G401.6 (cell line): Measurements from ENCODE around the gene MIEN1.
"Not testable (repeated sequence)": the region's sequence is repeated elsewhere in the genome, so short reads cannot be mapped to it uniquely, and the experiment has no call there.

Source experiments
- FAIRE-seq: peaks from 2 replicates; lab custom pipeline; 2012; peaks lifted over from hg19 to GRCh38; lab: Jason Lieb, UNC

The MIEN1 gene

DNA sequence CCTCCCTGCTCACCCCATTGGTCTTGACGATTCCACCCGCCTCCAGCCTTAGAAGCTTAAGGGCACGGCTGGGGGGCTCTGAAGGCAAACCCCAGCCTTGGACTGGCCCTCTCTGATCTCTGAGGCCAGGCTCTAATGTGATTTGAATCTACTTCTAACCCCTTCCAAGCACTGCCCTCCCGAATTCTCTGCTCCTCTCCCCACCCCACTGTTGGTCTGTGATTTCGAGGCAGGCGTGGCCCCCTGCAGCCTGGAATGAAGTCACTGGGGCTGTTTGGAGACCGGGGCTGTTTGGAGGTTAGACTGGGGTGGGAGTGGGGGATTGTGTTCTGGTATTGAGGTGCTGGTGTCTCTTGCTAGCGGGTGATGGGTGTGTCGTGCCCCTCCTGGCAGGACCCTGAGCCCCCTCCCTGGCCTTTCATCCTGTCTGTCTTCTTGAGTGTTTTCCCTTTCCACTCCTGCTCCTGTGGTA lies 9.6 kb upstream of the MIEN1 start:
- no peak for FAIRE-seq

DNA sequence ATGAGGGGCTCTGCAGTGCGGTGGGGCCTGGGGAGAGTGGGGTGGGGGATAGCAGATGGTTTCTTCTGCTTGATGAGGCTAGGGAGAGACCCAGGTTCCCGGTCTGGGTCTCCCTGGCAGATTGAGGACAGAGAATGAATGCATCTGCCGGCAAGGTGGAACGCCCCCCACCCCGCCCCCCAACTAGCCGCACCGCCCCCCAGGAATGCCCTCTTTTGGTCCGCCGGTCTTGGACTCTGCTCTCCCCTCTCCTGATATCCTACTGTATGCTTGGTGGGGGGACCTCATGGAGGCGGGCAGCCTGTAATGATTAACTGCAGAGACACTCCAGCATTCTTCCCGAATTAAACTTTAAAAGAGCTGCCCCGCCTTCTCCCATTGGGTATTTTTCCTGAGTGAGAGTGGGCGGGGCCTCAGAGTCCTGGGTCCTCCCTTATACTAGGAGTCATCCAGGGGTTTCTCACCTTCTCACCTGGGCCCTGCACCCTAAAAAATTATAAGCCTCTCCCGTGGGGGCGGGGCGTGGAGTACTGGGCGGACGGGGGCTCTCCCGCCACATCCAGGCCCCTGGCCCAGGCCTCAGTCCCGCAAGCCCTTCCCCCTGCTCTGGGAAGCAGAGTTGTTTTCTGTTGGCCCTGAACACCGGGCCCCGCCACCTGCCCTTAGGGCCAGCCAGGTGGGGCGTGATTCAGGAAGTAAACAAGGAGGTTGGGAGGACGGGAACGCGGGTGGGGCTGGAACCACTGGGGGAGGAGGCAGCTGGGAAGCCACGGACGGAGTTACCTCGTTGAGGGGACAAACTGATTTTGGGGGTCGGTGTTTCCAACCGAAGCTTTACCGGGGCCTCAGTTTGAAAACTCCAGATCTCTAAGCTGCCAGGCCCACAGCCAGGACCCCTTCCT lies 8.9 kb upstream of the MIEN1 start:
- FAIRE-seq: peak; percentile 81

DNA sequence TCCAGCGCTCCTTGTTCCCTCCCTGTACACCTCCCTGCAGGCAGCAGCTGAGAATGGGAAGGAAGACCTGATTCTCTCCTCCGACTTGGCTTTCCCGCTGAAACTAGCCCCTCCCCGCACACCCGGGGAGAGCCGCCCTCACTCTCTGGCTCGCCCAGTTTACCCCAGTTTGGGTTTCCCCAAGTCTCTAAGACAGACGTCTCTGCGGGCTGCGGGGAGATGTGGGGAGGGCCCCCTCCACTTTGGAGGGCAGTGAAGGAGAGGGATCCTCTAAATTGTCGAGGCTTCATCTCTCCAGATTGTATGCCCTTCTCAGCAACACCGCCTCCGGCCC lies 8.2 kb upstream of the MIEN1 start:
- FAIRE-seq: no peak

DNA sequence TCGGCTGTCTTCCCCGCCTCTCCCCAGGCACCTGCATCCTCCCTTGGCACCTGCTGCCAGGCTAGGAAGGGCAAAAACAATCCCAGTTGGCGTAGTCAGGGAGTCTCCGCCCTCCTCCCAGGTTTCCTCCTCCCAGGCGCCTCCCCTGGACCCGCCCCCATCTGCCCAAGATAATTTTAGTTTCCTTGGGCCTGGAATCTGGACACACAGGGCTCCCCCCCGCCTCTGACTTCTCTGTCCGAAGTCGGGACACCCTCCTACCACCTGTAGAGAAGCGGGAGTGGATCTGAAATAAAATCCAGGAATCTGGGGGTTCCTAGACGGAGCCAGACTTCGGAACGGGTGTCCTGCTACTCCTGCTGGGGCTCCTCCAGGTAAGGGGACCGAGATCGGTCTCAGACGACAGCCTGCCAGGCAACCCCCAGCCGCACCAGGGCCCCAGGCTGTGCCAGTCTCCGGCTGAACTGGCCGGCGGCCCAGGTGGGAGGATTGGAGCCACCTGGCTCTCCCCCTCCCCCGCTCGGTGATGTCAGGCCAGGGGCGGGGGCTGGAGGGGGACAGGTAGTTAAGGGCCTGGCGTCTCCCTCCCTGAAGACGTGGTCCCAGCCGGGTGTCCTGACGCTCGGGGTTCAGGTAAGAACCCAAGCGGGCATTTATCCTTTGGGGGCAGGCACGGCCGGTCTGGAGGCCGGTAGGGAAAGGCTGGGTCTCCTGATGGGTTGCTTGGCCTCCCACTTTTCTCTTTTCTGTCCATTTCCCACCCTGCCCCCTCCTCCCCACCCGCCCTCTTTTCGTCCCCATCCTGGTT lies 7.6 kb upstream of the MIEN1 start, which contains the start of gene GRB7:
GRB7 (plus strand) TSS at position 179 of the 808 bp plus-strand sequence. CDS start 4,364 bp downstream, outside the sequence.
- FAIRE-seq: no peak

DNA sequence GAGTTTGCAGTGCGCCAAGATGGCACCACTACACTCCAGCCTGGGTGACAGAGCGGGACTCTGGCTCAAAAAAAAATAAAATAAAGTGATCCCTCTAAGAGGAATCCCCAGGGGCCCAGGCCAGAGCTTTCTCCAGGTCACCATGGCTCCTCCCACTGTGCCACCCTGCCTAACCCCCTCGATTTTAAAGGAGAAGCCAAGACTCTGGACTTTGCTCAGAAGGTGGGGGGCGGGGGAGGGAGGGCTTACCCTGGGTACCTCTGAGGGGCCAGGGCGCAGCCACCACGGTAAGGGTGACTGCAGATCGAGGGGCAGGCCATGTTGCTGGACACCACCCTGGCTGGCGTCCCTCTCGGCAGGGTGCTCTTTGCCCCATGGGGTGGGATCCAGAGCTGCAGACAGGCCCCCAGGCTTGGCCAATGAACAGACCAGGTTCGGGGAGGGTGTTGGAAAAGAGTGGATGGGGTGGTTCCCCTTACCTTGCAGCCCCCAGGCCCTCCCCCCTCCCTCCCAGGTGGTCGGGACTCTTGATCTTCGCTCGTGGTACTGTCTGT lies 7.0 kb upstream of the MIEN1 start:
- no peak for FAIRE-seq

DNA sequence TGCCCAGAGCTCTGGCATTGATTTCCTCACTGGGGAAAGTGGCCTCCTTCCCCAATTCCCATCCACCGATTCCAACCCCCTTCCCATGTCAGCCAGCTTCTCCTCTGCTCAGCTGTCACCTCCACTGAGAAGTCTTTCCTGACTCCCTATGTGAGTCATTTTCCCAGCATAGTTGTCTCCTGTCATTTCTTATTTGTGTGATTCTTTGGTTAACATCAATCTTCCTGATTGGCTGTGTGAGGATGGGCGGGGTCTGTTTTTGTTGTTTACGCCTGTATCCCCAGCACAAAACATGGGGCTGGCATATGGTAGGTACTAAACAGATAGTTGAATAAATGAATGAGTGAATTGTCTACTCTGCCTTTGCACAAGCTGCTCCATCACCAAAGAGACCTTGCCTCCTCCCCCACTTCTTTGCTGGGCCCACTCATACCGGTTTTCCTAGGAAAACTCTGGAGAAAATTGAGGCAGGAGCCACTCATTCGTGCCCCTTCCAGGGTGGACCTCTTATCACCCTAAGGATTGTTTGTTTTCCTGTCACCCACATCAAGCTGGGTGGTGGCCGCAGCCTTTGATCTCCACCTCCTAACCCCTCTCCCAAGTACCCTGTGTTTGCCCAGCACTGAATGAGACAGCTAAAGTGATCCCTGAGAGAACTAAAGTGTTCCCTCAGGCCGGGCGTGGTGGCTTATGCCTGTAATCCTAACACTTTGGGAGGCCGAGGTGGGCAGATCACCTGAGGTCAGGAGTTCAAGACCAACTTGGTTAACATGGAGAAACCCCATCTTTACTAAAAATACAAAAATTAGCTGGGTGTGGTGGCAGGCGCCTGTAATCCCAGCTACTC lies 6.2 kb upstream of the MIEN1 start:
- FAIRE-seq: no peak

DNA sequence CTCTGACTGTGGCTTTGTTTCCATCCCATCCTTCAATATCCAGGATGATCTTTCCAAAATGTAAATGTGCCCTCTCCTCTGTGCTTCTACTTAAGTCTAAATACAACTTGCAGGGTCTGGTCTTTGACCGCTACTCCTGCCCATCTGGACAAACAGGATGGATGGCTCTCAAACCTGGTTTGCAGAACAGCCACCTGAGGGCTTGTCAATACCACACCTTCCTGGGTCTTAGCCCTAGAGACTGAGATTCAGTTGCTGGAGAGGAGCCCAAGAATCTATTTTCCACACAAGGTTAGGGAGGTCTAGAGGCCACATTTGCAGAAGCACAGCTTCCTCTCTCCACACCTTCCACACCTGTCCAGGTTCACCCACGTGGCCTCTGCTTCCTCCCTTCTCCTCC lies 5.5 kb upstream of the MIEN1 start:
- no peak for FAIRE-seq

DNA sequence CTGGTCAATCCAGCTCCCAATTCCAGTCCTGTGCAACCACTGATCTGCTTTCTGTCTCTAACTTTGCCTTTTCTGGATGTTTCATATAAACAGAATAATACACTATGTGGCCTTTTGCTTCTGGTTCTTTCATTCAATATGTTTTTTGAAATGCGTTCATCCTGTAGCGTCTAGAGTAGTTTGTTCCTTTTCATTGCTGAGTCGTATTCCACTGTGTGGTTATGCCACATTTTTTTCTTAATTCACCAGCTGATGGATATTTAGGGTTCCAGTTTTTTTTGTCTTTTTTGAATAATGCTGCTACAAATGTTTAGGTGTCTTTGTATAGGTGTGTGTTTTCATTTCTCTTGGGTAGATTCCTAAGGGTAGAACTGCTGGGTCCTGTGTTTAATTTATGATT lies 2.3 kb upstream of the MIEN1 start:
- no peak for FAIRE-seq

DNA sequence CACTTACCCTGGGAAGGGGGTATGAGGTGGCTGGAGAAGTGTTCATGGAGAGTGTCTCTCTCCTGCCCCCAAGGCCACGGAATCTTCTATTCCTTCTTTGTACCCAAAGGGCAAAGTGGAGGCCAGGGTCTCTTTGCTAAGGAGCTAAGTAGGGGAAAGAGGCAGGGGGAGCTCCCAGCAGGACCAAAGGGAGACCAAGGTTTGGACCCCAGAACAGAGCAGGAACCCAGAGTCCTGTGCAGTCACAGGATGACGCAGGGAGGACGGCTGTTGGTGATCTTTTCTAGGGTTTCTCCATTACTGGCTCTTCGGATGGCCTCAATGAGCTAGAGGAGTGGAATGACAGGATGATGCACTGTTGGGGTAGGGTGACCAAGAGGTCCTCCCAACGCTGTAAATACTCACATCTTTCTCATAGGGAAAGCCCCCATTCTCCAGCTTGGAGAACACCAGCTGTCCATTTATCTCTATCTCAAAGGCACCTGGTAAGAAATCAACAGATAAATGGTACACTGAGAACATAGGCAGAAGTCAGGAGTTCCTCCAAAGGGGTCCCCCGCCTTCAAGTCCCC lies 966 bp downstream of the MIEN1 start:
- FAIRE-seq: no peak

DNA sequence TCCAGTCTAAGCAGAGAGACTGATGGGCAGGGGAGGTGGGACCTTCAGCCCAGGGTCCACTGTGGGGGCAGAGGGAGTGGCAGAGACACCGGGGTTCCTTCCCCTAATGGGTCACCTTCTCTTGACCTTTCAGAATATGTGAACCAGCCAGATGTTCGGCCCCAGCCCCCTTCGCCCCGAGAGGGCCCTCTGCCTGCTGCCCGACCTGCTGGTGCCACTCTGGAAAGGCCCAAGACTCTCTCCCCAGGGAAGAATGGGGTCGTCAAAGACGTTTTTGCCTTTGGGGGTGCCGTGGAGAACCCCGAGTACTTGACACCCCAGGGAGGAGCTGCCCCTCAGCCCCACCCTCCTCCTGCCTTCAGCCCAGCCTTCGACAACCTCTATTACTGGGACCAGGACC lies 2.8 kb downstream of the MIEN1 start:
- FAIRE-seq: no peak

DNA sequence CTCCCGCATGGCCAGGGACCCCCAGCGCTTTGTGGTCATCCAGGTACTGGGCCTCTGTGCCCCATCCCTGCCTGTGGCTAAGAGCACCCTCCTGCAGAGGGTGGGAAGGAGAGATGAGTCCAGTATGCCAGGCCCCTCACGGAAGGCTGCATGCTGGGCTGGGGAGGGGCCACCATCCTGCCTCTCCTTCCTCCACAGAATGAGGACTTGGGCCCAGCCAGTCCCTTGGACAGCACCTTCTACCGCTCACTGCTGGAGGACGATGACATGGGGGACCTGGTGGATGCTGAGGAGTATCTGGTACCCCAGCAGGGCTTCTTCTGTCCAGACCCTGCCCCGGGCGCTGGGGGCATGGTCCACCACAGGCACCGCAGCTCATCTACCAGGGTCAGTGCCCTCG lies 3.7 kb downstream of the MIEN1 start:
- no peak for FAIRE-seq

DNA sequence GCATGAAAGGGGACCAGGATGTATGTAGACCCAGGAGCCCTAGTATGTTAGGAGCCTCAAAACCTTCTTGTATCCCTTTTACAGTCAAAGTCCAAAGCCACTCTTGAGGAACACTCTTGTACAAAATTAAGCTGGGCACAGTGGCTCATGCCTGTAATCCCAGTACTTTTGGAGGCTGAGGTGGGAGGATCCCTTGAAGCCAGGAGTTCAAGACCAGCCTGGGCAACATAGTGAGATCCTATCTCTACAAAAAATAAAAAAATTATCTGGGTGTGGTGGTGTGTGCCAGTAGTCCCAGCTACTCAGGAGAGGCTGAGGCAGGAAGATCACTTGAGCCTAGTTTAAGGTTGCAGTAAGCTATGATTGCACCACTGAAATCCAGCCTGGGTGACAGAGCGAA lies 4.4 kb downstream of the MIEN1 start:
- not testable (repeated sequence) for FAIRE-seq

DNA sequence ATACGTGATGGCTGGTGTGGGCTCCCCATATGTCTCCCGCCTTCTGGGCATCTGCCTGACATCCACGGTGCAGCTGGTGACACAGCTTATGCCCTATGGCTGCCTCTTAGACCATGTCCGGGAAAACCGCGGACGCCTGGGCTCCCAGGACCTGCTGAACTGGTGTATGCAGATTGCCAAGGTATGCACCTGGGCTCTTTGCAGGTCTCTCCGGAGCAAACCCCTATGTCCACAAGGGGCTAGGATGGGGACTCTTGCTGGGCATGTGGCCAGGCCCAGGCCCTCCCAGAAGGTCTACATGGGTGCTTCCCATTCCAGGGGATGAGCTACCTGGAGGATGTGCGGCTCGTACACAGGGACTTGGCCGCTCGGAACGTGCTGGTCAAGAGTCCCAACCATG lies 5.6 kb downstream of the MIEN1 start:
- FAIRE-seq: no peak

DNA sequence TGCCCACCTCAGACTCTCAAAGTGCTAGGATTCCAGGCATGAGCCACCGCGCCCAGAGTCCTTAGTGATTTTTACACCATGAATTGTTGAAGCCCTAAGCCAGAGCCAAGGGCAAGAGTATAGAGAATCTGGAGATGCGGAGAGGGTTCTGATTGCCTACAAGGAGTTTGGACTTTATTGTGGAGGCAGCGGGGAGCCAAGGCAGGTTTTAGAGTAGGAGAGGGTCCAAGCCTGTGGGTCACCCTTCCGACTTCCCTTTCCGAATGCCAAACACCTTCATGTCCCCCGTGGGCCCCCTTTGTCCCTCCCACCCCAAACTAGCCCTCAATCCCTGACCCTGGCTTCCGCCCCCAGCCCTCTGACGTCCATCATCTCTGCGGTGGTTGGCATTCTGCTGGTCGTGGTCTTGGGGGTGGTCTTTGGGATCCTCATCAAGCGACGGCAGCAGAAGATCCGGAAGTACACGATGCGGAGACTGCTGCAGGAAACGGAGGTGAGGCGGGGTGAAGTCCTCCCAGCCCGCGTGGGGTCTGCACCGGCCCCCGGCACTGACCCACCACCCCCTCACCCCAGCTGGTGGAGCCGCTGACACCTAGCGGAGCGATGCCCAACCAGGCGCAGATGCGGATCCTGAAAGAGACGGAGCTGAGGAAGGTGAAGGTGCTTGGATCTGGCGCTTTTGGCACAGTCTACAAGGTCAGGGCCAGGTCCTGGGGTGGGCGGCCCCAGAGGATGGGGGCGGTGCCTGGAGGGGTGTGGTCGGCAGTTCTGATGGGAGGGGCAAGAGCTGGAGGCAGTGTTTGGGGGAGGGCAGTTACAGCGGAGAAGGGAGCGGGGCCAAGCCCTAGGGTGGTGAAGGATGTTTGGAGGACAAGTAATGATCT lies 7.1 kb downstream of the MIEN1 start:
- FAIRE-seq: no peak

DNA sequence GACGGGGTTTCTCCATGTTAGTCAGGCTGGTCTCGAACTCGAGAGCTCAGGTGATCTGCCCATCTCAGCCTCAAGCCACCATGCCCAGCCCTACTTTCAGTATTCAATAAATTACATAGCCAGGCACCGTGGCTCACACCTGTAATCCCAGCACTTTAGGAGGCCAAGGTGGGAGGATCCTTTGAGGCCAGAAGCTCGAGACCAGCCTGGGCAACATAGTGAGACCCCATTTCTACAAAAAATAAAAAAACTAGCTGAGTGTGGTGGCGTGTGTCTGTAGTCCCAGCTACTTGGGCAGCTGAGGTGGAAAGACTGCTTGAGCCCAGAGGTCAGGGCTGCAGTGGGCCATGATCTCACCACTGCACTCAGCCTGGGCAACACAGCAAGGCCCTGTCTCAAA lies 8.2 kb downstream of the MIEN1 start:
- FAIRE-seq: no peak

DNA sequence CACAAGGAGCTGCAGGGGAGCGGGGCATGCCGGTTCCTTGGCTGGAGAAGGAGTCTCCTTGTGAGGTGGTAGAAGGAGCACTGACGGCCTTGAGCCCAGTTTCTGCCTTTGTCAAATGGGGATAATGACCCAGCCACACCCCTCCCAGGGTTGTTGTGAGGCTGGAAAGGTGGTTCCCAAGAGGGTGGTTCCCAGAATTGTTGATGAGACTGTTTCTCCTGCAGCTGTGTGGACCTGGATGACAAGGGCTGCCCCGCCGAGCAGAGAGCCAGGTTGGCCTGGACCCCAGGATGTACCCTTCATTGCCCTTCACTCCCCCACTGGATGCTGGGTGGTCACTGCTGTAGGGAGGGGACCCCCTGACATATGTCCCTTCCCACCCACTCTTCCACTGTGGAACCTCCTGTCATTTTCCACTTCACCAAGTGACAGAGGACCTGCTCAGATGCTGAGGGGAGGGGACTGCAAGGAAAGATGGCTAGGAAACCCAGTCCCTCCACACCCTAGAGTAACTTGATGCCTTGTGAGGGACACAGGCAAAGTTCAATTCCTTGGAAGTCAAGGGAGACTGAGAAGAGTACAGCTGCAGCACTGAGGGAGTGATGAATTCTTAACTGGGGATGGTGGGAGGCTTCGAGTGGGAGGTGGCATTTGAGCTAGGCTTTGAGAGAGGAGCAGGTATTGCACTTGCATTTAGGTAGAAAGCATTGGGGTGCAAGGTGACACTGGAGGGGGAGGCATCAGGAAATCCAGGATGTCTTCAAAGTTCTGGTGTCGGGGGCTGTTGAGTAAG lies 10.6 kb downstream of the MIEN1 start:
- FAIRE-seq: no peak

DNA sequence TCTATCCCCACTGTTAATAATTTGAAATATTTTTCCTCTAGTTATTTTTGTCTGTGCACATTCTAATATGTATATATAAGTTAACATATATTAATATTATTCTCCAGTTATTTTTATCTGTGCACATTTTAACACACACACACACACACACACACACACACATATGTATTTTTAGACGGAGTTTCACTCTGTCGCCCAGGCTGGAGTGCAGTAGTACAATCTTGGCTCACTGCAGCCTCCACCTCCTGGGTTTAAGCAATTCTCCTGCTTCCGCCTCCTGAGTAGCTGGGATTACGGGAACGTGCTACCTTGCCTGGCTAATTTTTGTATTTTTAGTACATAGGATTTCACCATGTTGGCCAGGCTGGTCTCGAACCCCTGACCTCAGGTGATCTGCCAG lies 12.7 kb downstream of the MIEN1 start:
- FAIRE-seq: no peak

DNA sequence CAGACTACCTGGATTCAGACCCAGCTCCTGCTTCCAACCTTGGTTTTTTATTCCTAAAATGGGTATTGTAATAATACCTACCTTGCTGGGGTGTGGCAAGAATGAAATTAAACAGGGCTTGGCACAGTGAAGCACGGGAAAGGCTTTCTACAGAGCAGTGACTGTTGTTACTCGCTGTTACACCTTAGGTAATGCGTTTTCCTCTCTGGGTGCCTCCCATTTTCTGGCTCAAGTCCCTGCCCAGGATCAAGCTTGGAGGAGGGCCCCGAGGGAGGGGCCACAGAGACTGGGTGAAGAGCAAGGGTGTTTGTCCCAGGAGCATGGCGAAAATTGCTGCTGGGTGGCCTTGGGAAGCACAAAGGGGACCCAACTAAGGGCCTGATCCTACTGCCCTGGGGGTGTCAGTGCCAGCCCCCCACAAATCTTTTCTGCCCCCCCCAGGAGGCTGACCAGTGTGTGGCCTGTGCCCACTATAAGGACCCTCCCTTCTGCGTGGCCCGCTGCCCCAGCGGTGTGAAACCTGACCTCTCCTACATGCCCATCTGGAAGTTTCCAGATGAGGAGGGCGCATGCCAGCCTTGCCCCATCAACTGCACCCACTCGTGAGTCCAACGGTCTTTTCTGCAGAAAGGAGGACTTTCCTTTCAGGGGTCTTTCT lies 13.3 kb downstream of the MIEN1 start:
- FAIRE-seq: no peak

DNA sequence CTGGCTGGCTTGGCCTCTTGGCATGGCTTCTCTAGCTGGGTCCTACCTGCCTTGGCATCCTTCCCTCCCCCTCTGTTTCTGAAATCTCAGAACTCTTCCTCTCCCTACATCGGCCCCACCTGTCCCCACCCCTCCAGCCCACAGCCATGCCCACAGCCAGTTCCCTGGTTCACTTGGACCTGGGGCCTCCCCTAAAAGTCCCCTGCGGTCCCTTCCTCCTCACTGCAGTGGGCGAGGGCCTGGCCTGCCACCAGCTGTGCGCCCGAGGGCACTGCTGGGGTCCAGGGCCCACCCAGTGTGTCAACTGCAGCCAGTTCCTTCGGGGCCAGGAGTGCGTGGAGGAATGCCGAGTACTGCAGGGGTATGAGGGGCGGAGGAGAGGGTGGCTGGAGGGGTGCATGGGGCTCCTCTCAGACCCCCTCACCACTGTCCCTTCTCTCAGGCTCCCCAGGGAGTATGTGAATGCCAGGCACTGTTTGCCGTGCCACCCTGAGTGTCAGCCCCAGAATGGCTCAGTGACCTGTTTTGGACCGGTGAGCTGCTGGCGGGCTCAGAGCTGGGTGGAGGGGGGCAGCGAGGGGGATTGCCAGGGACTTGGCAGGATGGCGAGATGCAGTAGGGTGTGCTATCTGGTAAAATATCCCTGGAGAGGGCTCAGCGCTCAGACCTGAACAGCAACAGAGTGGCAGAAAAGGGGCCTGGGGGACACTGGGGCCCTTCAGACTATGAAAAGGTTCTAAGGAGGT lies 14.1 kb downstream of the MIEN1 start:
- FAIRE-seq: no peak
